ENCODE measurements around the gene AP2A1.

- no peak for TF ChIP-seq CTCF (IDR thresholded peaks at IDR 0.05)
- no peak for TF ChIP-seq POLR2AphosphoS5 (IDR thresholded peaks at IDR 0.05; ENCODE audit: low read depth, low read length)
- TF ChIP-seq REST (IDR thresholded peaks at IDR 0.05; ENCODE audit: insufficient read depth in 1 of 2, low read depth in 2 of 2, low read length in 1 of 2) = no peak
- TF ChIP-seq SIN3A (IDR thresholded peaks at IDR 0.05; ENCODE audit: borderline replicate concordance, insufficient read depth, low read depth, low read length) = no peak
Observed at GRCh38 chr19:49820125-49820524, 53.3 kb downstream of the AP2A1 start.

Measured in Panc1 (cell line).